ENCODE results near the gene KRT33B. TPM values are rescaled to one million over a fixed set of nuclear protein-coding genes. Genes with fewer than 3 reads are reported as not detected.

KRT33B gene
- total and polyA plus RNA-seq, 2 of the 13 experiments (the other 11 are each of a cell fraction or from before 2014, with no cell fraction given): not detected

- TF ChIP-seq MTF2 (CRISPR knock-in tag; IDR thresholded peaks at IDR 0.05; ENCODE audit: borderline replicate concordance) (no peak), ZNF589 (CRISPR knock-in tag; conservative IDR thresholded peaks at IDR 0.05) (no peak), CBX2 (IDR thresholded peaks at IDR 0.05; ENCODE audit: low read depth, low read length) (no peak), CBX2 (CRISPR knock-in tag; IDR thresholded peaks at IDR 0.05; ENCODE audit: low read depth) (no peak), ZBTB39 (CRISPR knock-in tag; IDR thresholded peaks at IDR 0.05) (no peak), BORCS8-MEF2B (CRISPR knock-in tag; IDR thresholded peaks at IDR 0.05) (no peak), ISX (CRISPR knock-in tag; conservative IDR thresholded peaks at IDR 0.05) (no peak), SRSF4 (IDR thresholded peaks at IDR 0.05; ENCODE audit: low read depth, low read length, poor library complexity, severe bottlenecking) (no peak), ZXDC (CRISPR knock-in tag; IDR thresholded peaks at IDR 0.05) (no peak), SNAPC4 (CRISPR knock-in tag; IDR thresholded peaks at IDR 0.05) (no peak), ADNP (CRISPR knock-in tag; IDR thresholded peaks at IDR 0.05) (no peak), EEA1 (CRISPR knock-in tag; IDR thresholded peaks at IDR 0.05; ENCODE audit: borderline replicate concordance) (no peak), TFE3 (CRISPR knock-in tag; IDR thresholded peaks at IDR 0.05) (no peak), ZNF441 (CRISPR knock-in tag; IDR thresholded peaks at IDR 0.05; ENCODE audit: borderline replicate concordance) (no peak), GATAD2A (CRISPR knock-in tag; IDR thresholded peaks at IDR 0.05) (peak; percentile 36; the same call in 1 of the 2 replicates), JARID2 (CRISPR knock-in tag; IDR thresholded peaks at IDR 0.05; ENCODE audit: insufficient replicate concordance) (no peak), JUN (CRISPR knock-in tag; IDR thresholded peaks at IDR 0.05) (peak; percentile 88), ZNF138 (CRISPR knock-in tag; IDR thresholded peaks at IDR 0.05; ENCODE audit: low read depth) (no peak), ZNF230 (CRISPR knock-in tag; IDR thresholded peaks at IDR 0.05) (no peak)
These were observed 34.5 kb upstream of the KRT33B start (continued) for GRCh38 chr17:41404024-41404671.
